Subcutaneous adipose tissue (tissue), 4 donors: ENCODE results near the gene HSD17B8. TPM values are rescaled to one million over a fixed set of nuclear protein-coding genes. Genes with fewer than 3 reads are reported as not detected.

Experiments
- total RNA-seq, 4 donors: library from RNA; depleted of rRNA; stranded (reverse); fragments of >200 nt; gene quantifications; one replicate each; pipeline ENCODE4 v1.1.0, GENCODE V29; 2016
- TF ChIP-seq, protein P1 (sequence below): fragments of 450-650 bp; IDR thresholded peaks from one replicate; pipeline ENCODE4 v1.5.1; 2016; ENCODE audit warnings: low read depth, mild to moderate bottlenecking, control low read depth, antibody characterized with exemption, moderate library complexity

HSD17B8 gene
- total RNA-seq, 4 donors from 2014 or later: 5.1 to 22.0 (median 16.2) TPM

DNA sequence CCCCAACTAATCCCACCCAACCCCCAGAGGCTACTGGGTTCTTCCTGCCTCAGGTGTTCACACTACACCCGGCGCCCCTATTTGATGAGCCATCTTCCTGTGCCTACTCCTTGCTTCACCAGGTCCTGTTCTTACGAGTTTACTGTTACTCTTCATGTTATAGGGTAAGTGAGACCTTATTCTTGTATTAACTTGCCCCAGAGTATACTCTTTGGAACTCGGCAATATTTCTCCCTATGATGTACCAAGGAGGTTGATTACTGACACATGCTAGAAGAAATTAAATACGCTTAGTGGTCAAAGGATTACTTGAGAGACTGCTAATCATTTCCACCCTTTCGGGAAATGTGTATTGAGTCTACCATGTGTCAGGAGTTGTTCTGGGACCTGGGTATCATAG, 12.8 kb downstream of the HSD17B8 start:
- TF ChIP-seq, protein P1, sequence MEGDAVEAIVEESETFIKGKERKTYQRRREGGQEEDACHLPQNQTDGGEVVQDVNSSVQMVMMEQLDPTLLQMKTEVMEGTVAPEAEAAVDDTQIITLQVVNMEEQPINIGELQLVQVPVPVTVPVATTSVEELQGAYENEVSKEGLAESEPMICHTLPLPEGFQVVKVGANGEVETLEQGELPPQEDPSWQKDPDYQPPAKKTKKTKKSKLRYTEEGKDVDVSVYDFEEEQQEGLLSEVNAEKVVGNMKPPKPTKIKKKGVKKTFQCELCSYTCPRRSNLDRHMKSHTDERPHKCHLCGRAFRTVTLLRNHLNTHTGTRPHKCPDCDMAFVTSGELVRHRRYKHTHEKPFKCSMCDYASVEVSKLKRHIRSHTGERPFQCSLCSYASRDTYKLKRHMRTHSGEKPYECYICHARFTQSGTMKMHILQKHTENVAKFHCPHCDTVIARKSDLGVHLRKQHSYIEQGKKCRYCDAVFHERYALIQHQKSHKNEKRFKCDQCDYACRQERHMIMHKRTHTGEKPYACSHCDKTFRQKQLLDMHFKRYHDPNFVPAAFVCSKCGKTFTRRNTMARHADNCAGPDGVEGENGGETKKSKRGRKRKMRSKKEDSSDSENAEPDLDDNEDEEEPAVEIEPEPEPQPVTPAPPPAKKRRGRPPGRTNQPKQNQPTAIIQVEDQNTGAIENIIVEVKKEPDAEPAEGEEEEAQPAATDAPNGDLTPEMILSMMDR: no peak

DNA sequence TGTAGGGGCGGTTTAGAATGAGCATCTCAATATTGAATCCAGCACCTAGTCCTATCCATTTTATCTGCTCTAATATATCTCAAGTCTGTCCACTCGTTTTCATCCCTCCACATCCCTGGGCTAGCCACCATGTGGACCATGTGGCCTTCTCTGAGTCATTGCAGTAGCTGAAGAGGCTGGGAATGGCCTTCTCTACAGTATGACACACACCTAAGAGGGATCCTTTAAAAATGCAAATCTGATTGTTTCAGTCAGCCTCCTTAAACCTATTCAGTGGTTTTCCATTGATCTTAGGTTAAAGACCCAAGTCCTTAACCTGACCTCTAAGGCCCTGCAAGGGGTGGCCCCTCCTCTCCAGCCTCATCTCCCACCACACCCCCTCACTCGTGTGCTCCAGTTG, 13.2 kb downstream of the HSD17B8 start:
- TF ChIP-seq, protein P1: no peak

DNA sequence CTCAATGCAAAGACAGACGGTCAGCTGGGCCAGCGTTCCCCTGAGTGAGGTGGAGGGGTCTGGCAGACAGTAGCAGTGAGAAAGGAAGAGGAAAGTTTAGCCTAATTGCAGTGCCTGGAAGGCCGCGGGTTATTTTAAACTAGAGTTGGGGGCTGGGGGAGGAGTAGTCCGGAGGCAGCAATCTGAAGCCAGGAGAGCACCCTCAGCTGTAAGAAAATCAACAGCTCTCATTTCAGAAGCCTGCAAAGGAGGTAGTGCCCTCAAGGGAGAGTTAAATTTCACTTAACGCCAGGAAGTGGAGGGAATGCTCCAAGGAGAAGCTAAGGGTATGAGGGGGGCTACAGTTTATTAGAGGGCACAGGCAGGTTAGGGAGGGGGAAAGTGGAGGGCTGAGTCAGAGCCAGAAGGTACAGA, 30.8 kb downstream of the HSD17B8 start:
- TF ChIP-seq, protein P1: no peak

DNA sequence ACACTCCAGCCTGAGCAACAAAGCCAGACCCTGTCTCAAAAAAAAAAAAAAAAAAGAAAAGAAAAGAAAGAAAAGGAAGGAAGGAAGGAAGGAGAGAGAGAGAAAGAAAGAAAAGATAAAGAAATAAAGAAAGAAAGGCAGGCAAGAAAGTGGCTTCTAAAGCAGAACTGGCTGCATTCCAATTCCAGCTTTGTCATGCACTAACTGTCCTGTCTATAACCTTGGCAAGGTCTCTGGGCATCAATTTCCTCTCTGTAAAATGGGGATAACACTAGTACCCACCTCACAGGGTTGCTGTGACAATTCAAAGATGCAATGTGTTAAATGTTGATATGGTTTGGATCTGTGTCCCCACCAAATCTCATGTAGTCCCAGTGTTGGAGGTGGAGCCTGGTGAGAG, 31.9 kb downstream of the HSD17B8 start:
- TF ChIP-seq, protein P1: no peak

DNA sequence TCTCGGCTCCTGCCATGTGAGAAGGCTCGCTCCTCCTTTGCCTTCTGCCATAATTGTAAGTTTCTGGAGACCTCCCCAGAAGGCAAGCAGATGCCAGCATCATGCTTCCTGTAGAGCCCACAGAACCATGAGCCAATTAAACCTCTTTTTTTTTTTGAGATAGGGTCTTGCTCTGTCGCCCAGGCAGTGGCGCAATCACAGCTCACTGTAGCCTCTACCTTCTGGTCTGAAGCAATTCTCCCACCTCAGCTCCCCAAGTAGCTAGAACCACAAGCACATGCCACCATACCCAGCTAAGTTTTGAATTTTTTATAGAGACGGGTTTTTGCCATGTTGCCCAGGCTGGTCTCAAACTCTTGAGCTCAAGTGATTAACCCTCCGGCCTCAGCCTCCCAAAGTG, 32.4 kb downstream of the HSD17B8 start:
- TF ChIP-seq, protein P1: no peak

DNA sequence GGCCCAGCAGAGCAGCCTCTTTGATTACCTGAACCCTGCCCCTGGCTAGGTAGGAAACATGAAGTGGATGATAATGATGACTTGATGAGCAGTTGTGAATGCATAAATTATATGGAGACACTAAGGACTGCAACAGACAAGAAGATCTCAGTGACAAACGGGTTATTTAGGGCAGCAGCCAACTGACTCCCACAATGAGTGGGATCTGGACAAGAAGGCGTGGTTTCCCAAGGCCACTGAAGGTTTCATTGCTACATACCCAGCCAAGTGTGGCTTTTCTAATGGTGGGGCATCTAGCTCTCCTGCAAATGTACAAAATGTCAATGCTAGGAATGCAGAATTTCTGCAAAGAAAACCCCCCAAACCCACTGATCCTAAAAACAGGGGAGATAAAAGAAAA, 33.3 kb downstream of the HSD17B8 start:
- TF ChIP-seq, protein P1: no peak

DNA sequence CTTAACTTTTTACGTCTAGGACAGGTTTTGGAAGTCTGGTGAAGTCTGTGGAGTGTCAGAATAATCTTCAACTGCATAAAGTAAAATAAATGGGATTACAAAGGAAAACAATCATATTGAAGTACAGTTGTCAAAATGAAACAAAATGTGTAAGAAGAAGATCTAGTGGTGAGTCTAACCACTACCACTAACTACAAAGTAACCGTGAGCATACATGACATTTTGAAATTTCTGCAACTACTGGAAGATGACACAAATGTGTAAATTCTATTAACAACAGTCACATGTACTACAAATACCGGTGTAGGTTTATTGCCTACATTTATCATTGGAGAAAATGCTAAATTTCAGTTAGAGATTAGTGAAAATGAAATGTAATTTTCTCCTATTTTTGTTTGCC, 37.5 kb downstream of the HSD17B8 start:
- TF ChIP-seq, protein P1: no peak
